Occipital lobe (tissue), 2 donors: ENCODE results near the gene PFKP. TPM values are rescaled to one million over a fixed set of nuclear protein-coding genes. Genes with fewer than 3 reads are reported as not detected.
"Not testable (repeated sequence)": the region's sequence is repeated elsewhere in the genome, so short reads cannot be mapped to it uniquely, and the experiment has no call there.

Source experiments
- DNase-seq: peaks from one replicate; lab custom pipeline; 2025; lab: John Stamatoyannopoulos, UW
- total RNA-seq: library from RNA; depleted of rRNA; stranded (reverse); fragments of >200 nt; gene quantifications from one replicate; pipeline ENCODE4 v1.2.3, GENCODE V29; 2014

Gene PFKP
- total RNA-seq, 1 donor from 2014 or later: 76.3 TPM

GRCh38 chr10:3151889-3152565, 84.7 kb downstream of the PFKP start:
- no peak for DNase-seq

GRCh38 chr10:3152566-3152935, 85.2 kb downstream of the PFKP start:
- no peak for DNase-seq

- DNase-seq: no peak
Observed at GRCh38 chr10:3154666-3155065, 87.3 kb downstream of the PFKP start.

- no peak for DNase-seq
Observed at GRCh38 chr10:3159152-3159551, 91.8 kb downstream of the PFKP start.

DNA sequence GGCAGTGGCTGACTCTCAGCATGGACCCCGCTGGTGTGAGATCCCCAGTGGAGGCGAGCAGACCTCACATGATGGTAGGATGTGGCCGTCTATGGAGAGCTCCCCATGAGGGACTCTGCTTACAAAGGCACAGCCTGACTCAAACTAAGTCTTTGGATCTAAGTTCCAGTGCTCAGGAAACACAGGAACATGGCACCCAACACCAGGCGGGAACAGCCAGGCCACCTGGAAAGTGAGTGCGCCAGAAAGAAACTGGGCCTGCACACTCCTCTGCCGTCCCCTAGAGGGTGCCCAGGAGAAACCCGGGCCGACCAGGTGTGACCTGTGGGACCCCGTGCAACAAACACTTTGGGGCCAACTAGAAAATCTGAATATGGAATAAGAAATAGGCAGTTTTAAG, 95.2 kb downstream of the PFKP start:
- DNase-seq: no peak

DNA sequence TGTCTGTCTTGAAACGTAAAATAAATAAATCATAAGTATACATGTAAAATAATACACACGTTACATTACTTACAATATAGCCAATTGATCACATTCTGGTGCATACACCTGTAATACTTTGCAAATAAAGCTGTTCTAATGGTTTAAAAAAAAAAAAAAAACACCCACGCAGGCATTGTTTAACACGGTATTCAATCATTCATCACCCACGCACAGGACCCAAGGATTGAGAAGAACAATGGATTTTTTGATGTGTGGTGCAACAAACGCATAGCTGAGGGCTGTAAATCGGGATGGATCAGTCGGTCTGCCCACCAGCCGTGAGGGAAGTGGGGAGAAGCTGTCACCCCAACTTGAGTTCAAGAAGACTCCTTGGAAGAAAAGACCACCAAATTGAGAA, 96.5 kb downstream of the PFKP start:
- DNase-seq: no peak

DNA sequence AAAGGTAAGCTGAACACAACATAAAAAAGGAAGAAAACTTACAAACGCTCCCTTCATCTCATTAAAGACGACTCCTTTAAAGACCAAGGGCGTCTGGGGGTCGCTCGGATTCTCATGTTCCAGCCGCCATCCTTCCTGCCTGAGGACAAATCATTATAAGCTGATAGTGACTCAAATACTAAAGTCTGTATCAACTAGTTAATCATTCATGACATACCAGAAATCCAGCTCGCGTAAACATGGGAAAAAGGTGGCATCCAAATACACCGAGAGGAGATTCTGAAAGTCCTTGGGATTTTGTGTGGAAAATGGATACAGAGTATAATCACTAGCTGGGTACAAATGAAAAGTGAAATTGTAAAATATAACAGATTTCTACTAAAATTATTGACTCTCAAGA, 97.8 kb downstream of the PFKP start:
- DNase-seq: no peak

DNA sequence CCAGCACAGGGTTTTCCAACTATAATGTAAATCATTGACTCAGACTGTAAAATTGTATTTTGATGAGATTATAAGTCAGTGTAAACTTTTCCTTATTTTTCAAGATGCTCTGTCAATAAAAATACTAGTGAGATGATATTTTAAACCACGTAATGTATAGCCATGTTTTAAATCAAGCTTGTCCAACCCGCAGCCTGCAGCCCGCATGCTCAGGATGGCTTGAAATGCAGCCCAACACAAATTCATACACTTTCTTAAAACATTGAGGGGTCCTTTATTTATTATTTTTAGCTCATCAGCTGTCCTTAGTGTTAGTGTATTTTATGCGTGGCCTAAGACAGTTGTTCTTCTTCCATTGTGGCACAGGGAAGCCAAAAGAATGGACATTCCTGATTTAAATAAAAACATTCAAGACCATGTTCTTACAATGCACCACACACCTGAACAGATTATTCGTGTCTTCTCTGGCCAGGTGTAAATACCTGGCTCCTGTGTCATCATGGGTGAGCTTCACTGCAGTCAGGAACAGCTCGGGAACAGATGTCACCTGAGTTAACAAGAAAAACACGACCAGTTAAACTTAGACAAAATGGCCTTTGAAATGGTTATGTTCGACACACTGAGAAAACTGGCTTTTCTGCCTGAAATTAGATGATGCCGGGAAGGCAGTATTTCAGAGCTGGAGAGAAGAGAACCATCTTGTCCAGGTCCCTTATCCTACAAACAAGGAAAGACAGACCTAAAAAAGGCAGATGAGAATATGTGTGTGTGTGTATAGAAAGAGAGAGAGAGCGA, 99.3 kb downstream of the PFKP start:
- no peak for DNase-seq

DNA sequence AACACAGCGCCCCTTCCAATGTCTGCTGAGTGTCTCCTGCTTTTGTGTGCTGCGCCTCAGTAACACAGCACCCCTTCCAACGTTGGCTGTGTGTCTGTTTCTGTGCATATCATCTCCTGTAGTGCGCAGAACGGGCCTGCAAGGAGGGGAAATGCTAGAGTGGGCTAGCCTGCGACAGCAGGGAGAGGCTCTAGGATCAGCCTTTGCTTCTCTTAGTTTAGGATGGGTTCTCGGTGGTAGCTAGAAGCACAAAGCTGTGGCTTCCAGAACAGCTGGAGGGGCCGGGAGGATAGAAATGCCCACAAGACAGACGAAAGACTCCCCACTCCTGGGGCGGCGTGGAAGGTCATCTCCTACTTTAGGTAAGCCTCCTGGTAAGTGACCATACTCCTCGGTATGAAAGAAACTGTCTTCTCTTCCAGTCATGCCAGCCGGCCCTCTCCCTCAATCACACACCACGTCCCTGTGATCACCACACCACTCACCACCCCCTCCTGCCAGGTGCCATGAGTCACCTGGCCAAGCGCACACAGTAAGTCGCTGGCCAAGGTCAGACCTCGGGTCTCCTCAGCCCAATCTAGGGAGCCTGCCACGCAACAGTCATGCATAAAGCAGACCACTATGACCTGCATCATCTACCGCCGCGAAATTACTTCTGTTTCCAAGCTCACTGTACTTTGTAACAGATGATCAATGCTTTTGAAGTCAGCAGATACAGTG, 100.4 kb downstream of the PFKP start:
- no peak for DNase-seq

- no peak for DNase-seq
Observed at GRCh38 chr10:3169271-3169670, 101.9 kb downstream of the PFKP start.

DNA sequence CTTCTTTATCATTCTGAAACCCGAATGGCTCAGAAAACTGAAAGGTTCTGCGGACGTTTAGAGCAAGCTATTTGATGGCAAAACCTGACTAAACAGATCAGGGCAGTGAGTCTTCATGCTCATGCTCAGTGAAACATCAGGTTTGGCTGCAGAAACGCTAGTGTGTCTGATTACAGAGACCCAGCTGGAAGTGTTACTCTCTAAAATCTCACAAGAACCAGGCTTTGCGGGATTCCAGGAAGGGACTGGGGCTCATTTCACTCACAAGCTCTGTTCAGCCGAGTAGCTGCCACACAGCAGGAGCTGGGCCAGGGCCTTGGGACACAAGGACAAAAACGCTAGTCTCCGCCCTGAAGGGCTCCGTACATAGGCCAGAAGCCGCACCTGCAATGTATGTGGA, 102.3 kb downstream of the PFKP start:
- DNase-seq: no peak

DNA sequence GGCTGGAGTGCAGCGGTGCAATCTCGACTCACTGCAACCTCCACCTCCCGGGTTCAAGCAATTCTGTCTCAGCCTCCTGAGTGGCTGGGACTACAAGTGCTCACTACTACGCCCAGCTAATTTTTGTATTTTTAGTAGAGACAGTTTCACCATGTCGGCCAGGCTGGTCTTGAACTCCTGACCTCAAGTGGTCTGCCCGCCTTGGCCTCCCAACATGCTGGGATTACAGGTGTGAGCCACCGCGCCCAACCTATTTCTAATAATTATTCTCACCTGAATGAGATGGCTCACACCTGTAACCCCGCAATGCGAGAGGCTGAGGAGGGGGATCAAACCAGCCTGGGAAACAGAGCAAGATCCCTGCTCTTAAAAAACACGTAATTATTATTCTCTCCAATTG, 104.1 kb downstream of the PFKP start:
- not testable (repeated sequence) for DNase-seq

DNA sequence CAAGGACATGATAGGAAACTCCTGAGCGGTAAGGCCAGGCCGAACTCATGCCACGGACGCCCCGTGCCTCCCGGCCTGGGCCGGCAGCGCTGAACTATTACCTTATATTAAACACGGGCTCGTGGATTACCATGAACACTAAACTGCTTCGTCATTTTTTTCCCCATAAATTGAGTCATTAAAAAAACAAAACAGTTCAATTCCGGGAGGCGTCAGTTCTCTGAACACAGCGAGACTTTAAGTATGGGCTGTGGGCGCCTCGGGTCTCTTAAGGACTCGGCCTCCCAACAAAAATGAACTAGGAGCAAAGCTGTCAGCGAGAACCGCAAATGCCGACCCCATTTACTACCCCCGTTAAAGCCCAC, 104.7 kb downstream of the PFKP start:
- no peak for DNase-seq

- peak; percentile 99 for DNase-seq
Observed at GRCh38 chr10:3172446-3173170, 105.3 kb downstream of the PFKP start, which contains the start of gene PITRM1. PITRM1 (minus strand) TSS chr10:3172782; CDS start chr10:3172772, 10 bp downstream.

DNA sequence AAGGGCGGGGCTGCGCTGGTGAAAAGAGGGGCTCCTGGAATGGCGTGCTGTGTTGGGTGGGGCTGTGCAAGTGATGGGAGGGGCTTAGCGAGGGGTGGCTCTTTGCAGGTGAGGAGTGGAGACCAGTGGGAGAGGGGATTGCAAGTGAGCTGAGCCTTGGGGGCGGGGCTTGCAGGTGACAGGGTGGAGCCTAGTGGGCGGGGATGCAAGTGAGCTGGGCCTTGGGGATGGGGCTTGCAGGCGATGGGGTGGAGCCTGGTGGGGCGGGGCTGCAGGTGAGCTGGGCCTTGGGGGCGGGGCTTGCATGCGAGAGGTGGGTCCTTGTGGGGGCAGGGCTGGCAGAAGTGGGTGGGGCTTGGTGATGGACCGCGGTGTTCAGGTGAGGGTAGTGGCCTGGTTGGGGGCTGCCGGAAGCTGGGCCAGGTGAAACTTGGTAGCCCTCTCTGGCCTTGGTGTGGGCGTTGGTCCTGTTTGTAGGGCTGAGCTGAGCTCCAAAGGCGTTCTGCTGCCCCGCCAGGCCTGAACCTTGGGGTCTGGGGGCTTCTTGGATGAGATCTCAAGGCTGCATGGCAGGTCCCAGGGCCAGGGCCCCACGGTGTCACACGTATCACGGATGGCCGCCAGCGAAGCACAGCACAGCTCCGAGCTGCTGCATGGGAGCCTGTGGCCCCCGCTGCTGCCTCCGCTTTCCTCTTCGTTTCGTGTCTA, 106.0 kb downstream of the PFKP start:
- DNase-seq: no peak

GRCh38 chr10:3178042-3178441, 110.7 kb downstream of the PFKP start:
- DNase-seq: no peak

DNA sequence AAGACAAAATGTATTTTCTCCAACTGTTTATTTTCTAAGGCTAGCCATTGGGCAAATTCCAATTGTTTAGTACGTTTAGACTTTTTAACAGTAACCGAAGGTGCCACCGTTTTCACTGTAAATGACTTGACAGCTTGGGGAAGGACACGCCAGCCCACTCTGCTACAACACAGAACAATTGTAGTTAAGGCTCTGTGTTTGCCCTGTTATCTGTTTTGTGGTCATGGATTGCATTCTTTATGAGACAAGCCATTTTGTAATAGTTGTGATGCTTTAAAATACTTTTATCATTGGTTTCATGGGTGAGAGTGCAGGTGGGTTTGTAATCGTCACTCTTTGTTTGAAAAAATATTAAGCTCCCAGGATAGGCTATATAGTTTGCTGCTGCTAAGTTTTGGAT, 111.8 kb downstream of the PFKP start:
- DNase-seq: no peak

GRCh38 chr10:3180355-3181025, 113.1 kb downstream of the PFKP start:
- DNase-seq: no peak

DNA sequence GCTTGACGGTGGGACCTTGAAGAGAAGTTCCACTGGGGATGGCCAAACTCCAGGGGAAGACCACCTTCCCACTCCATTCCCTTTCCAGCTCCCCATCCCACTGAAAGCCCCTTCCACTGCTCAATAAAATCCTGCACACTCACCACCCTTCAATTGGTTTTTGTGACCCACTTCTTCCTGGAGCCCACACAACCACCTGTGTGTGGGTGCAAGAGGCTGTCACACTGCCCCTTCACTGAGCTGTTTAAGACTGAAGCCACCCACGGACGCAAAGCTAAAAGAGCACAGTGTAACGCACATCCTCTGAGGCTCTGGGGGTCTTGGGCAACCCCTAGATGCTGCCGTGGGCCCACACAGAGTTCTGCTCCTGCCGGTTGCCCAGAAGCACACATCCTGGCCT, 118.0 kb downstream of the PFKP start:
- no peak for DNase-seq

- DNase-seq: no peak
Observed at GRCh38 chr10:3186368-3186767, 119.0 kb downstream of the PFKP start.
